Measurements from ENCODE around the gene CSAD.
"Not testable (repeated sequence)": the region's sequence is repeated elsewhere in the genome, so short reads cannot be mapped to it uniquely, and the experiment has no call there.

CSAD gene

DNA sequence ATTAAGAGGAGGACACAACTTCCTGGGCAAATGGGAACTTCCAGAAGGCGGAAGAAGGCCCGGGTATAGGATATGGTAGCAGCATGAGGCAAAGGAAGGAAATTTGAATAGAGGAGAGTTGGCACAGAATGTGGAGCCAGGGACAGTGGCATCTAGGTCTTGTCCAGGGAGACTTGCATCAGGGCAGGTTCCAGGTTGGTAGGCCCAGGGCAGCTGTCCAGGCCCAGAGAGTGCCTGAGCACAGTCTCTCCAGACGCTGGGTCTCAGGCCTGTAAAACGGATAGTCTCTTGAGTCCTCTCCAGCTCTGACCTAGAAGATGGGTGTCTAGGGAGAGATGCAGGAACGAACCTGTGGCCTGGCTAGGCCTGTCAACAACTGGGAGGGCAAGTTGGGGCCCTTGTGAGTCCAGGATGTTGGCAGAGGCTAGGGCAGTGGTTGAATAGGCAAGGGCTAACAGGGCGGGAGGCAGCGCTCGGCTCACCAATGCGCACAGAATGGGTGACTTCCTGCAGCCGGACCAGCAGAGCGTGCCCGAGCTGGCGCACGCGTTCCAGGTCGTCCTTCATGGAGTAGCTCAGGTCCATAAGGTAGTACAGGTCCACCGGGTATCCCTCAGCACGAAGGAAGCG lies 16.4 kb upstream of the CSAD start:
- no peak for DNase-seq

DNA sequence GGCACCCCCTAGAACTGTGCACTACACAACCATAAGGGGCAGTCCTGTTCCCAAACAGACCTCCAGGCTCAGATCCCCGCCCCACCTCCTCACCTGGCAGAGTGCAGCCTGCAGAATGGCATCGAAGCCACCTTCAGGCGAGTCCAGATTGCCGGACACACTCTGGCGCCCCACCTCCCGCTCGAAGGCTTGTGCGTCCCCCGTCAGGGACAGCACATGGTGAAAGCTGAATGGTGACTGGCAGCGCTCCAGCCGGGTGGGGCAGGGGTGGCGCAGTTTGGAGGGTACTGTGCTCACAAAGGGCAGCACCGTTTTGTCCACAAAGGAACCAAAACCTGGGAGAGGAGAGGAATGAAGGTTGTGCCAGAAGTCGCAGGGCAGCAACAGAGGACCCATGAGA lies 15.8 kb upstream of the CSAD start:
- no peak for DNase-seq

DNA sequence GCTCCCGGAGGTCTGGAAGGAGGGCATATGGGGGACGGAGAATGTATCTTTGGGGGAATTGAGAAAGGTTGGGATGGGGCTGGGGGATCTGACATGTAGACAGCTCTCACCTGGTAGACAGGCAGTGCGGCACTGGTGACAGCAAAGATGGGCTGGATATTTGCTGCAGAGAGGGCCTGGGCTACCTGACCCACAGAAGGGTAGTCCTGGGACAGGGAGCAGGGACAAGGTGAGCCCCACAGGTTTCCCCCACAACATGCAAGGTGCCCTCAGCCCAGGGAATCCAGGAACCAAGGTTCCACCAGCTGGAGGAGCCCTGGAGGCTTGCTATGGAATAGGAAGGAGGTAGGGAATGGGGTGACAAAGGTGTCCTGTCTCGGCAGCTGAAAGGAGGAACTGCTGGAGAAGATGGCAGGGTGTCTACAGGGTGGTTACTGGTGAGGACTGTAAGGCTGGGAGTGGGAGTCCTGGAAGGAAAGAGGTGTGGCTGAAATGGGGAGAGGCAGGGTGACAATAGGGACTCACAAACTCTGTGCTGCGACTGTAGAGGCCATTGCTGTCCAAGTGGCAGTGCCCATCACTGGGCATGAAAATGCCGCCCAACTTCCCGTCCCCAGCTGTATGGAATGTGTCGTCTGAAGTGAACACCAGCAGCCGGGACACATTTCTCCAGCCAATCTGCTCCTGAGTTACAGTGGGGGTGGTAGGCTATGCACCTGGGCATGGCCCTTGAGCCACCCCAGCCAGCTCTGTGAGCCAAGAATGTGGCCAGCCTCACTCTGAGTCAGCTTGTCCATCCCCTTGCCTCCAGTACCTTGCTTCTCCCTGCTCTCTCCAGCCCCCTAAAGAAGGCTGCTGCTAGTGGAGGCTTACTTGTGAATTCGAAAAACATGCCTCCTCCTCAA lies 15.0 kb upstream of the CSAD start:
- DNase-seq: no peak

DNA sequence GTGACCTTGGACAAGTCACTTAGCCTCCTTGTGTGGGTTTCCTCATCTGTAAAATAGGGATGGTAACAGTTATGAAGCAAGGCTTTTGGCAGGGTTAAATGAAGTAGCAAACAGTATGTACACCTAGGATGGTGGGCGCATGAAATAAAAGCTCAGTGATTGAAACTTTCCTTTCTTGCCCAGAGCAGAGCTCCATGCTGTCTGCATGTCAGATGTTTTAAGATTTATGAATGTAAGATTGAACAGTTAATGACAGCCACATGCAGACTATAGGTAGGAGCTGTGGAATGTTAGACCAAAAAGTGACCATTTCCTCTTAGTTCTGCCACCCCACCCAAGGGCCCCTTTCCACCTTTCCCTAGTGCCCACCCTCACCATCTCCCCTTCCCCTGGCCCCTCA lies 14.2 kb upstream of the CSAD start:
- no peak for DNase-seq

DNA sequence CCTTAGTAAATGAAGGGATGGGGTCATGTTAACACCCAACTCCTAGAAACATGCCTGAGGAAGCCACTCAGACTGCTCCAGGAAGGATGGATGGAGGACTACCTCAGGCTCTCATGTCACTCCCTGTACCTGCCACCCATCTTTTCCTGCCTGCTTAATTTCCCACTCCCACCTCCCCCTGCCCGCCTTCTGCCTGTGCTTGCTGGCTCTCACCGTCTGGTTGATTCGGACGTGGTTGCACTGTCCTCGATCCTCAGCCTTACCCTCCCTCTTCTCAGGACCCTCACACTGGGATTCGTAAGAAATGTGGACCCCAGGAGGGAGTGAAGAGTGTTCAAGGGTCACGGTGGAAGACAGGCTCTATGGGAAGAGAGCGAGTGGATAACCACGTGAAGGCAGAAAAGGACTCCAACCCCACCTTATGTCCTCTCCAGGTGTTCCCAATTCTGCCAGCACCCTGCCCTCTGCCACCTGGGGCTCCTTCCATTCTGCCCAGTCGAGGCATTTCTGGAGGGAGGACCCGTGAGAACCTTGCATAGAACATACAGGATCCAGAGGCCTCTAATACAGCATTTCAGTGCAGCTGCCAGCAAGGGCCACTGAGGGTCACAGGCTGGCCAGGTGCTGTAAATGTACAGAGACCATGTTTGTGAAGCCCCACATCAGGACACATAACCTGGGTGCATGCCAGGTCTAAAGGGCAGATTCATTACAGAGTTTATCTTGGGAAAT lies 13.4 kb upstream of the CSAD start:
- no peak for DNase-seq

DNA sequence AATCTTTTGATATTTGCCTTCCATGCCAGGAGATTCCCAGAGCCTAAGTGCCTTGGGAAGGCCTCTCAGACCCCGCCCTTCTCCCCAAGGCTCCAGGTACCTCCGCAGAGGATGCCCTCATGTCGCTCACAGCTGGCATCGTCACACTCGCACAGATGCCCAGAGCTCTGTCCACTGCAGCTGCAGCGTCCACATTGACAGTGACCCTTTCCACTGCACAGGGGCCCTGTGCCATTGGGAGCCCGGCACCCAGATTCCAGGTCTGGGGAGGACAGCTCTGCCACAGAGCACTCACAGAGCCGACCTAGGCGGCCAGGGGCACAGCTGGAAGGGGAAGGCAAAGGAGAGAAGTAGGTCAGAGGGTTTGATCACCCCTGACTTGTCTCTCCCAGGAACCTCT lies 12.3 kb upstream of the CSAD start:
- DNase-seq: no peak

DNA sequence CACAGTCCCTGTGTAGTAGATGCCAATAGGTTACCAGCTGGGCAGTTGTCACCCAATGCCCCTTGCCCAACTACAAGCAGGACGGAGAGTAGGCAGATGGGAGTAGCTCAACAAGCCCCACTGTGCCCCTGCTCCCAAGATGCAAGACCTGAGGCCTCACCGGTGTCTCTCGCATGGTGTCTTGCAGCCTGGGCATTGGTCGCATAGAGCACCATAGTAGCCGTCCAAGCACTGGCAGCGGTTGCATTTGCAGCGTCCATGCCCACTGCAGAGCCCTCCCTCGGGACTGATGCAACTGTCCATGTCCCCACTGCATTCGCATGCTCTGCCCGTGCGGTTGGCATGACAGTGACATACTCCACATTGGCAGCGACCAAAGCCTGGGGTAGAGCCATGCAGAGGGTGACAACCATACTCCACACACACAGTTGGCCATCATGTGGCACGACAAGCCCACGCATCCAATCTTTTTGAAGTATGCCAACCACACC lies 11.9 kb upstream of the CSAD start:
- DNase-seq: no peak

DNA sequence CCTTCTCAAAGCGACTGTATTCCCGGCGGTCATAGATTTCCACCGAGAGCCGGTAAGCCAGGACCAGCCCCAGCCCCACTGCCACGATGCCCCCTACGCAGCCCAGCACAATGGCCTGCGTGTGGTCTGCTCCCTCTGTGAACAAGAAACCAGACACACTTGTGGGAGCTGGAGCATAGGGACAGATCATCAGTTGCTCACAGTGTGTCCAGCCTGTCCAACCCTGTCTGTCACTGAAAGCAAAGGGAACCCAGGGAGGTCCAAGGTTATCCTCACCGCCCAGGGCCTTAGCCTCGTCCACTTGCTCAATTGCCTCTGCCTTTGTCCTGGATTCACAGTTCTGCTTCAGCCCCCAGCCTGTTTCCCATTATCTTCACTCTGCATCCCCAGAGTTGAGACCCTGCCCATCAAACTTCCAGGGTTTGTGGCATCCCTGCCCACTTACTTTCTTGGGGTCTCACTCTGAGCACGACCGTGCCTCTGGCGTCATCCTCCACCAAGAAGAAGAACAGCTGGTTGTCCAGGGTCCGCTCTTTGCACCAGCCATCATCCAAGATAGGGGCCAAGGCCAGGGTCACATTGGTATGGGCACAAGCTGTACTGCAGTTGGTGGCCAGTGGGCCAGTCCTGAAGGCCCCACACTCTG lies 11.3 kb upstream of the CSAD start:
- DNase-seq: no peak

DNA sequence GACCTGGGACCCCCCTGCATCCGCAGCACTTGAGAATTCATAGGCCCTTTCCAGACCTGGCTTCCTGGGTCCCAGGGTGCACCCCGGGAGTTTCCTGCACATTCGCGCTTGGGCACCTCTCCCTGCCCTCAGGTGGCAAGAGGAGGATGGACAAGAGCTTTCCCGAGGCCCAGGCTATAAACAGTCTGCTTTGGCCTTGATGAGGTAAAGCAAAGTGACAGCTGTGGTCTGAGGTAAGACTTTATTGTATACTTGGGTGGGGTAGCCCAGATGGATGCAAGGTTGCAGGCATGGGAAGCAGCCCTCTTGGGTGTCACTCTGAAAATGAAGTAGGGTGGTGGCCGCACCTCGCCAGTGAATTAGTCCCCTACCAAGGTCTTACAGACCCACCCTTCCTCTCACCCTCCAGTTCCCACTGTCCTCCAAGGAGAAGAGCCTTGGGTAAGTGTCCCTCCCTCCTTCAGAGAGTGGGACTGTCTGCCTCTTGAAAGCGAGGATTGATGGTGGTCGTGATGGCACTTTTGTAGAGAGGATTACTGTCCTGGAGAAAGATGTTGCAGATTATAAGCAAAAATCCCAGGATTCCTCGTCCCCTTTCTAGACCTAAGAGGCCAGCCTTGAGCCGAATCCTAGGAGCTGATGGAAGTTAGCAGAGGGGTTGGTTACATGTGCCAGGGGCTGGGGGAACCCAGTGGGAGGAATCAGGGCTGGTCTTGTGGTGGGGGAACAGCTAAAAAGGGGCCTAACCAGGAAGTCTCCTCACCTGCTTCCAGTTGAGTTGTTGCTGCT lies 10.6 kb upstream of the CSAD start:
- no peak for DNase-seq

DNA sequence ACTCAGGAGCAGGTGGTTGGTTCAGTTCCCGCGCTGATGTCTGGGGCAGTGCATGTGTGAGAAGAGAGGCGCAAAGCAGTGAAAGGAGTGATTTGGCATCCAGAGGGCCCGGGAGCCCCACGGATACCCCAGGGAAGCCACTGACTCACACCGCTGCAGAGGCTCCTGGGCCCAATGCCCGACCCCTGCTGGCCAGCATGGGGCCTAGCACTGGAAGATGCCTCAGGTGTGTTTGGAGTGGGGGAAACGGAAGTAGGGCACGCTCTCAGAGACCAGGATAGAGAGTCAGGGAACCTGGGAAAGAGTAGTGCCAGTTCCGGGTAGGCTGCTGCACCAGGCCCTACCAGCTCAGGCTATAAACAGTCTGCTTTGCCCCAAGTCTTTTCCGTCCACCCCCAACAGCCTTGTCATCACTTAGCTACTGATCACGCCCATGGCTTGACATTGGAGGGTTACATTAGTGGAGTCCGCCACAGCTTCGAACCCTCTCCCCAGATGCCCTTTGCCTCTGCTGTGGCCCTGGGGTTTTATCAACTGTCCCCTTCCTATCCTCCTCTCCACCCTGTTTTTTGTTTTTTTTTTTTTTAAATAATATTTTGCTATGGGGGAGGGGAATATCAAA lies 9.5 kb upstream of the CSAD start:
- peak in 1 of 2 experiments; percentile 73 for DNase-seq

DNA sequence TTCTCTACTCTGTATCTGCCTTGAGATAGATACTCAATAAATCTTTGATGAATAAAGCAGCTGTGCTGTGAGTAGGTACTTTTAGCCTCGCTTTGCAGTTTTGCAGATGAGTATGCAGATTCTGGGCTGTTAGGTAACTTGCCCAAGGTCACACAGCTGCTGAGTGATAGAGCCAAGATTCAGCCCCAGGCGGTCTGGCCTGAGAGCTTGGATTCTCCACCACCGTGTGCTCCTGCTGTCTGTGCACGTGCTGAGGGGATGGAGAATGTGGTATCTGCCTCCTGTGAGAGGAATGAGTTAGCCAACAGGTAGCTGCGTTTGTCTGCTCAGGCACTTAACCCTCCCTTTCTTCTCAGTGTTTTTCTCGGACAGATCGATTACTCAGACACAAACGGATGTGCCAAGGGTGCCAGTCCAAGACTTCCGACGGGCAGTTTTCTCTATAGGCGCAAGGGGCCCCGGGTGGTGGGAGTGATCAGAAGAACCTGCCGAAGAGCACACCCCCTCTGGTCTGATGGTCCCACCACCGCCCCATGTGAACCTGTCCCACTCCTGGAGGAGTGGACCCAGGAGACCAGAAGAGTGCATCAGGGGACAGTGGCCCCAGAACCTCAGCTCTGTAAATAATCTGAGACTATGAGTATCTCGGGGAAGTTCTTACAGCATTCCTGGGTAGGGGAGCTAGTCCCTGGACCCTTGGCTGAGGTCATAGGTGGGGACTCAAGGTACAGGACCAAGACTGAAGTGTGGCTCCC lies 6.6 kb upstream of the CSAD start:
- no peak for DNase-seq

DNA sequence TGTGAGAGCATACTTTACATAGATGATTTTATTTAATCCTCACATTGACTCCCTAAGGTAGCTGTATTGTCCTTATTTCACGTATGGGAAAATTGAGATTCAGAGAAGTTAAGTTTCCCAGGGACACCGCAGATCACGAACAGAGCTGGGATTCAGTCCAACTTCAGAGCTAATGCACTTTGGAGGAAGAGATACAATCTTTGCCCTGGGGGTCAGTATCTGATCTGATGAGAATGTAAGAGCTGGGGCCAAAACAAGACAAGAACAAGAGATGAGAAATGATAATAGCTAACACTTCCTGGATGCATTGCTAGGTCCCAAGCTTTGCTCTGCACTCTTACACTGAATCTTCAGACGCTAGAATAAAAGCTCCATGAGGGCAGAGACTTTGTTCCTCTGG lies 6.0 kb upstream of the CSAD start:
- DNase-seq: no peak

DNA sequence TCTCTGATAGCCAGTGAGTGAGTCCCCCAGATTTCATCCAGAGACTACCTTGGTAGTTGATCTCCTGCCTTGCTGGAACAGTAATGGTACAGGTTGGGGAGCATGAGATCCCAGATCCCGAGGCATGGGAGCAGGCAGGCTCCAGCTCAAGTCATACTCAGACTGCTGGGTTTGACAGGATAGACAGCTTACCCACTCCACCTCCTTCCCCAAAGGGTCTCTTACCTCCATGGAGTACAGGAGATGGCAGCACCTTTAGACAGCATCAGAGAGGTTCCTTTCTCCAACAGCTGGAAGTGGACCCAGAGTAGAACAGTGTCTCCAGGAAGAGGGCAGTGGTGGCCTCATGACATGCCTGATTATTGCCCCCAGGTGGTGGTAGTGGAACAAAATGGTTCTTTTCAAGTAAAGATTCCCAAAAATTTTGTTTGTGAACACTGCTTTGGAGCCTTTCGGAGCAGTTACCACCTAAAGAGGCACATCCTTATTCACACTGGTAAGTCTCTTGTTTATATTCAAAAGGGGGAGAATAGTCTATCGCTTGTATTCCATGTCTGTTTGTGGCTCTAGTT lies 4.9 kb upstream of the CSAD start:
- DNase-seq: no peak

DNA sequence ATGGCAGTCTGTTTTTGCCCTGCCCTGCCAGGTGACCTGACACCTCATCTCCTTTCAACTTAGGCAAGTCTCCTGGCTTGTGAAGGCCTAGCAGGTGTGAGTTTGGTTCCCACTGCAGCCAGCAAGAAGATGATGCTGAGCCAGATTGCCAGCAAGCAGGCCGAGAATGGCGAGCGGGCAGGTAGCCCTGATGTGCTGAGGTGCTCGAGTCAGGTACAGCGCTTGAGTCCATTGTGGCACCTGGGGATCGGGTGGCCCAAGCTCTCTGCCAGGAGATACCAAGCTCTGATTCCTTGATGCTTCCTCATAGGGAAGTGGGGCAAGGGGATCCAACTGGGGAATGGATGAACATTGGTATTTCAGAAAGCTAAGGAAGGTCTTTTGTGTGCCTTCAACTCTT lies 4.1 kb upstream of the CSAD start:
- DNase-seq: no peak

DNA sequence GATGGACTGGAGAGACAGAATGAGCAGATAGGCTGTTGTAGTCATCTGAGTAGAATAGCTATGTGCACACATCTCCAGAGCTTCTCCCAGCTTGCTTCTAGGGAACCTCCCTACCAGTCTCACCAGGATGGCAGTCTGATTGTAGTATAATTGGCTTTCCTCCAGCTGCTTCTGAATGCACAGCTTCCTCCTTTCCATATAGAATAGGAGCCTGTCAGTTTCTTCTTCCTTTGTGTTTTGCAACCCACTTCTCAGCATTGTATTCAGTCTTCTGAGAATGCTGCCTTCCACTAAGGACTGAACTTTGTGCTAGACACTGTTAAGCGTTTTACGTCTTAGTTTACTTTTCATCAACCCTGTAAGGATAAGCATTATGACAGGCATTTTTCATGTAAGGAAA lies 2.2 kb upstream of the CSAD start:
- DNase-seq: no peak

DNA sequence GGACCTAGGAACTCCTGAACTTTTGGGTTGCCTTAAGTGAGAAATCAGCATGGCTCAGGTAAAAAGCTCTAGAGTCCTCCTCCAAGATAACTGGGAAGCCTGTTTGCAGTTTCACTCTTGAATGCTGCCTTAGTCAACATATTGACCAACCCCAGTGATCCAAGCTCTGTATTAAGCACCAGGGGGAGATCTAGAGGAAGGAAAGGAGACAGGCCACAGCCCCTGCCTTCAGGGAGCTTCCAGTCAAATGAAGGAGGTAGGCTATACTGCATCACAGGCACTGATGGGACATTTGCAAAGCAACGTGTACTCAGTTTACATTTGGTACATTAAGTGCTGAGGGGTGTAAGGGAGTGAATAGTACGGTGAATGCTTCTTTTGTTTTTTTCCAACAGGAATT lies 1.2 kb upstream of the CSAD start:
- DNase-seq: no peak

DNA sequence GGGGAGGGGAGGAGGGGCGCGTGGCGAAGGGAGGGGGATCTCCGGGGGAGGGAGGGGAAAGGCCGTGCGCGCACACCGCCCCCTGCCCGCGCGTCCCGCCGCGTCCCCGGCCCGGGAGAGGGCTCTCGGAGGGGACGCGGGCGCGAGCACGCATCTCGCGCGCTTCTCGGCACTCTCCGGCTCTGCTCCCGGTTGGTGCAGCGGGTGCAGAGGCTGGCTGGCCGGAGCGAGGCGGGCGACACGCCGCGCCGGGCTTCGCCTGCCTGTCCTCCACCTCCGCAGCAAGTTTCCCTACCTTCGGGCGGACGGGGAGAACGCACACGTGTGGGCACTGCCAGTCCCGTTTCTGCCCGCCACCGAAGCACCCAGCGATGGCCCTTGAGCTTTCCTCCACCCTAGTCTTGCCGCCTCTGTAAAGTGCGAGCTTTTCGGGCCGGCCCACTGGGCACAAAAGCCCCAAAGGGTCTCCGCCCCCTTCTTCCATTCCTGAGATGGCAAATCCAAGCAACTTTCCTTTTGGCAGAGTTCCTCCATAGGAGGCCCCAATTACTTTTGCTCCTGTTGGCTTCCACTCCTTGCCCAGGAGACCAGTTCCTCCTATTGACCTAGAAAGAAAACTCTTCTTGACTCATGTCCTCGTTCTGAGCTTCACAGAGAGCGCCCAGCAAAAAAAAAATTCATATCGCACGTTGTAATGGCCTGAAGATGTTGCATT lies 363 bp upstream of the CSAD start:
- DNase-seq: peak; percentile 83 to 95

DNA sequence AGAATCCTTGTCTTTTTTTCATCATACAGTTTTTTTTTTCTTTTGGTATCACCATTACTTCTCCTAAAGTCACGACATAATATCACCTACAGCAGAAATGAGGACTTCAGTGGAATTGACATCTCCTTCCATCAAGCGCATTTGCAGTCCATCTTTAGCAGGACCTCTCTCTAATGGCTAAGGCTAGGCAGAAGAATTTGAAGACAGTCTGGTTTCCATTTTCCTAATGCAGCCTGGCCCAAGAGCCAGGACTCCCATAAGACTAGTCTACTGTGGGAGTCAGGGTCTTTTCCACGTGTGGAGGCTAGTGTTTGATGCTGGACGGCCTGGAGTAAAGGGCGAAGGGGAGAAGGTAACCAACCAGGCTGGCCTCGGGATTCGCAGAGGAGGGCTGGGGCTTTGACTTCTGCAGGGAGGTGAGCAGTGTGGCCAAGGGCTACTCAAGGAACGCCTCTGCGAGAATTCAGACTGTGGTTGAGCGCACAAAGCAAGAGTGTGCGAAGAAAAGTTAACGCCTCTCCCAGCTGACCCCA lies 972 bp downstream of the CSAD start:
- peak in 1 of 2 experiments; percentile 54 for DNase-seq

DNA sequence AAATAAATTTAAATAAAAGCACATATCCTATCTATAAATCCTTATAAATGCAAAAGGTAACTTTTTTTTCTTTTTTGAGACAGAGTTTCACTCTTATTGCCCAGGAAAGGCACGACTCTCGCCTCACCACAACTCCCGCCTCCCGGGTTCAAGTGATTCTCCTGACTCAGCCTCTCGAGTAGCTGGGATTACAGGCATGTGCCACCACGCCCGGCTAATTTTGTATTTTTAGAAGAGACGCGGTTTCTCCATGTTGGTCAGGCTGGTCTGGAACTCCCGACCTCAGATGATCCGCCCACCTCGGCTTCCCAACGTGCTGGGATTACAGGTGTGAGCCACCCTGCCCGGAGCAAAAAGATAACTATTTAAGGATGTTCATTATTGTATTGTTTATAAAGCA lies 1.9 kb downstream of the CSAD start:
- DNase-seq: not testable (repeated sequence)

DNA sequence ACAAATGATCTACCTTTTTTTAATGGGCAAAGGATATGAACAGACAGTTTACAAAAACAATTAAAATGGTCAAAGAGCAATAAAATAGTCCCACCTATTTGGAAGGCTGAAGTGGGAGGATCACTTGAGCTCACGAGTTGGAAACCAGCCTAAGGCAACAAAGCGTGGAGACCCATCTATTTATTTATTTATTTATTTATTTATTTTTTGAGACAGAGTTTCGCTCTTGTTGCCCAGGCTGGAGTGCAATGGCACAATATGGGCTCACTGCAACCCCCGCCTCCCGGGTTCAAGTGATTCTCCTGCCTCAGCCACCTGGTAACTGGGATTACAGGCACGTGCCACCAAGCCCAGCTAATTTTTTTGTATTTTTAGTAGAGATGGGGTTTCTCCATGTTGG lies 3.3 kb downstream of the CSAD start:
- DNase-seq: not testable (repeated sequence)
